Naive thymus-derived CD4-positive, alpha-beta T cell (primary cell): Measurements from ENCODE around the gene ENTHD1. TPM values are rescaled to one million over a fixed set of nuclear protein-coding genes. Genes with fewer than 3 reads are reported as not detected.

Experiments used
- ATAC-seq: fragments of 150-1000 bp; cut with Tn5 transposase; 2 replicates; pipeline ENCODE4 v1.10.0; 2021; ENCODE audit warnings: mild to moderate bottlenecking, moderate library complexity
- CTCF ChIA-PET: fragments of 350-600 bp; sonication (Branson Sonifier 250); formaldehyde crosslinking; loops from one replicate; lab custom pipeline; 2021; ENCODE audit warnings: antibody characterized with exemption; lab: Charles Lee
- POLR2A ChIA-PET: fragments of 350-600 bp; sonication (Branson Sonifier 250); formaldehyde crosslinking; loops from one replicate; lab custom pipeline; 2021; ENCODE audit warnings: antibody characterized with exemption, inconsistent platforms; lab: Charles Lee
- DNase-seq, 9 donors: peaks; one replicate each; pipeline versions ENCODE4 v3.0.0 to v3.0.0-alpha.2; 2020 to 2022; ENCODE audit warnings: mixed read lengths in 1 of 9
- H3K27ac ChIP-seq: one replicate; pipeline ENCODE4 v1.7.0; 2013; ENCODE audit warnings: mild to moderate bottlenecking, low read depth, low read length, moderate library complexity
- H3K27me3 ChIP-seq, 2 donors: one replicate each; pipeline ENCODE4 v1.7.0; 2013; ENCODE audit warnings: low read length in 2 of 2, mild to moderate bottlenecking in 2 of 2, moderate library complexity in 2 of 2; ENCODE audit not compliant: control insufficient read depth in 2 of 2, insufficient read depth in 2 of 2
- H3K36me3 ChIP-seq, 3 experiments: 1 replicate in 2 of 3; 2 replicates in 1 of 3; pipeline ENCODE4 v1.7.0; 2013; ENCODE audit warnings: low read length in 3 of 3, mild to moderate bottlenecking in 3 of 3, moderate library complexity in 1 of 3; ENCODE audit not compliant: insufficient read depth in 3 of 3, control insufficient read depth in 2 of 3
- H3K4me1 ChIP-seq, 2 donors: one replicate each; pipeline ENCODE4 v1.7.0; 2013; ENCODE audit warnings: low read length in 2 of 2, mild to moderate bottlenecking in 2 of 2, moderate library complexity in 1 of 2; ENCODE audit not compliant: control insufficient read depth in 2 of 2, insufficient read depth in 2 of 2
- H3K4me3 ChIP-seq: 2 replicates; pipeline ENCODE4 v1.7.0; 2013; ENCODE audit warnings: mild to moderate bottlenecking, low read length
- H3K9me3 ChIP-seq, 3 experiments: 1 replicate in 2 of 3; 2 replicates in 1 of 3; pipeline ENCODE4 v1.7.0; 2013; ENCODE audit warnings: low read length in 3 of 3; ENCODE audit not compliant: control insufficient read depth in 2 of 3
- H3K27ac Mint-ChIP-seq, 9 donors: one replicate each; pipeline ENCODE4 v1.8.0; 2020 to 2022; ENCODE audit warnings: mixed read lengths in 9 of 9, mild to moderate bottlenecking in 8 of 9, moderate library complexity in 5 of 9, inconsistent platforms in 2 of 9
- H3K27me3 Mint-ChIP-seq, 5 donors: one replicate each; pipeline ENCODE4 v1.8.0; 2021 to 2022; ENCODE audit warnings: mixed read lengths in 5 of 5, mild to moderate bottlenecking in 1 of 5
- H3K36me3 Mint-ChIP-seq, 5 donors: one replicate each; pipeline ENCODE4 v1.8.0; 2020 to 2022; ENCODE audit warnings: mixed read lengths in 5 of 5, mild to moderate bottlenecking in 3 of 5, inconsistent platforms in 1 of 5
- H3K4me1 Mint-ChIP-seq, 7 donors: one replicate each; pipeline ENCODE4 v1.8.0; 2020 to 2022; ENCODE audit warnings: mixed read lengths in 7 of 7, mild to moderate bottlenecking in 3 of 7, inconsistent platforms in 1 of 7
- H3K4me3 Mint-ChIP-seq, 10 donors: one replicate each; pipeline ENCODE4 v1.8.0; 2020 to 2022; ENCODE audit warnings: mild to moderate bottlenecking in 10 of 10, mixed read lengths in 10 of 10, moderate library complexity in 6 of 10, inconsistent platforms in 2 of 10
- H3K9me3 Mint-ChIP-seq, 11 donors: one replicate each; pipeline ENCODE4 v1.8.0; 2020 to 2022; ENCODE audit warnings: mixed read lengths in 11 of 11, mild to moderate bottlenecking in 4 of 11, inconsistent platforms in 1 of 11, moderate library complexity in 1 of 11
- intact Hi-C, 2 donors: fragments of 100-400 bp; cut with micrococcal nuclease; formaldehyde crosslinking; loops; one replicate each; pipeline ENCODE4 v1.15.1; 2023
- polyA plus RNA-seq, 2 donors: library from polyadenylated mRNA; unstranded; fragments of 300-500 nt; fragmentation: Illumina TruSeq; gene quantifications; one replicate each; pipeline ENCODE4 v1.2.3, GENCODE V29; 2021
- total RNA-seq, 6 experiments: library from RNA in 5 of 6; stranded (reverse) in 5 of 6; gene quantifications; 1 replicate in 5 of 6; 2 replicates in 1 of 6; pipeline ENCODE4 v1.2.3 and lab custom pipeline; 2021 to 2026

The ENTHD1 gene
- total and polyA plus RNA-seq, 7 experiments from 2014 or later: 0.12 to 0.60 (median 0.24) TPM; not detected in 2

- no peak overlapping the region for H3K27ac ChIP-seq
- Mint-ChIP-seq H3K4me3 (no peak overlapping the region), H3K27me3 (peaks cover 0 to 50% (median 0%) of the 10 kb centered on the region in 5 donors), H3K27ac (no peak overlapping the region), H3K9me3 (peaks cover 0 to 3% (median 0%) of the 10 kb centered on the region in 11 donors), H3K36me3 (no peaks in the 10 kb centered on the region), H3K4me1 (peaks cover 9 to 30% (median 21%) of the 10 kb centered on the region in 7 donors)
- H3K36me3 ChIP-seq: no peaks in the 10 kb centered on the region
- ATAC-seq: no peak
- ChIA-PET CTCF (interaction anchor here (0.8 kb wide), 1 partner anchor 648 kb away, joined by 3 read pairs; no protein-coding TSS in a partner anchor), POLR2A (no interaction called here)
- no peaks in the 10 kb centered on the region for H3K9me3 ChIP-seq
- no peak for DNase-seq
- intact Hi-C loops: loop anchor here in 1 of 2 donors (10.0 kb wide), 1 partner anchor 111 kb away; no protein-coding TSS in a partner anchor
- H3K4me1 ChIP-seq: peaks cover 0 to 9% of the 10 kb centered on the region in 2 donors
- no peak overlapping the region for H3K4me3 ChIP-seq
- H3K27me3 ChIP-seq: no peaks in the 10 kb centered on the region
These were observed 60.0 kb downstream of the ENTHD1 start for GRCh38 chr22:39833610-39834009.

GRCh38 chr22:39833093-39833492 lies 60.5 kb downstream of the ENTHD1 start:
- peak overlapping the region in 6 of 10 donors; percentile 52 to 71 (median 62) for H3K4me3 Mint-ChIP-seq
- POLR2A ChIA-PET: interaction anchor here (0.8 kb wide), 1 partner anchor 90 kb away, joined by 3 read pairs; no protein-coding TSS in a partner anchor
- CTCF ChIA-PET: interaction anchor here (1.3 kb wide), 1 partner anchor 191 kb away, joined by 4 read pairs; no protein-coding TSS in a partner anchor

GRCh38 chr22:39832627-39833074 lies 60.9 kb downstream of the ENTHD1 start:
- ATAC-seq (no peak), DNase-seq (peak in 3 of 9 donors; percentile 10 to 14 (median 11))
- no peaks in the 10 kb centered on the region for H3K36me3 ChIP-seq
- no peaks in the 10 kb centered on the region for H3K27me3 ChIP-seq
- H3K4me3 ChIP-seq: no peak overlapping the region
- Mint-ChIP-seq H3K4me3 (peak overlapping the region in 9 of 10 donors; percentile 4 to 77 (median 60)), H3K4me1 (peaks cover 9 to 33% (median 21%) of the 10 kb centered on the region in 7 donors), H3K27ac (peak overlapping the region in 5 of 9 donors; percentile 8 to 68 (median 37)), H3K27me3 (peaks cover 0 to 54% (median 0%) of the 10 kb centered on the region in 5 donors), H3K9me3 (peaks cover 0 to 3% (median 0%) of the 10 kb centered on the region in 11 donors), H3K36me3 (no peaks in the 10 kb centered on the region)
- intact Hi-C loops: loop anchor here in 1 of 2 donors (10.0 kb wide), 1 partner anchor 112 kb away; no protein-coding TSS in a partner anchor
- no peaks in the 10 kb centered on the region for H3K9me3 ChIP-seq
- peak overlapping the region; percentile 26 for H3K27ac ChIP-seq
- H3K4me1 ChIP-seq: peaks cover 0 to 9% of the 10 kb centered on the region in 2 donors
- ChIA-PET CTCF (interaction anchor here (1.3 kb wide), 1 partner anchor 191 kb away, joined by 4 read pairs; no protein-coding TSS in a partner anchor), POLR2A (interaction anchor here (0.5 to 0.8 kb wide), 2 partner anchors 91 to 95 kb away, joined by 3 to 5 read pairs; no protein-coding TSS in a partner anchor)

More at GRCh38 chr22:39833093-39833492, 60.5 kb downstream of the ENTHD1 start:
- Mint-ChIP-seq H3K4me1 (peaks cover 9 to 33% (median 21%) of the 10 kb centered on the region in 7 donors), H3K27ac (peak overlapping the region in 4 of 9 donors; percentile 8 to 68 (median 26)), H3K9me3 (peaks cover 0 to 3% (median 0%) of the 10 kb centered on the region in 11 donors), H3K36me3 (no peaks in the 10 kb centered on the region), H3K27me3 (peaks cover 0 to 53% (median 0%) of the 10 kb centered on the region in 5 donors)
- Histone ChIP-seq H3K27me3 (no peaks in the 10 kb centered on the region), H3K4me1 (peaks cover 0 to 9% of the 10 kb centered on the region in 2 donors), H3K27ac (no peak overlapping the region), H3K4me3 (no peak overlapping the region), H3K9me3 (no peaks in the 10 kb centered on the region), H3K36me3 (no peaks in the 10 kb centered on the region)
- no peak for ATAC-seq
- DNase-seq: no peak
- intact Hi-C loops: loop anchor here in 1 of 2 donors (10.0 kb wide), 1 partner anchor 112 kb away; no protein-coding TSS in a partner anchor

- no peak overlapping the region for H3K4me3 ChIP-seq
- H3K4me3 Mint-ChIP-seq: no peak overlapping the region
- DNase-seq (no peak), ATAC-seq (no peak)
- peaks cover 0 to 2% (median 0%) of the 10 kb centered on the region in 11 donors for H3K9me3 Mint-ChIP-seq
- peaks cover 0 to 21% (median 6%) of the 10 kb centered on the region in 7 donors for H3K4me1 Mint-ChIP-seq
- H3K27me3 Mint-ChIP-seq: peaks cover 0 to 24% (median 0%) of the 10 kb centered on the region in 5 donors
- ChIA-PET CTCF (no interaction called here), POLR2A (no interaction called here)
- peaks cover 0 to 5% (median 0%) of the 10 kb centered on the region in 5 donors for H3K36me3 Mint-ChIP-seq
- intact Hi-C loops: no loop called here
- H3K27me3 ChIP-seq: no peaks in the 10 kb centered on the region
- H3K4me1 ChIP-seq: no peaks in the 10 kb centered on the region
- H3K9me3 ChIP-seq: no peaks in the 10 kb centered on the region
- H3K27ac ChIP-seq: no peak overlapping the region
- H3K27ac Mint-ChIP-seq: no peak overlapping the region
- no peaks in the 10 kb centered on the region for H3K36me3 ChIP-seq
These were observed 67.9 kb downstream of the ENTHD1 start for GRCh38 chr22:39825661-39826102.

GRCh38 chr22:39821008-39821407 lies 72.6 kb downstream of the ENTHD1 start:
- Mint-ChIP-seq H3K27ac (no peak overlapping the region), H3K27me3 (peaks cover 0 to 37% (median 0%) of the 10 kb centered on the region in 5 donors), H3K9me3 (peaks cover 0 to 2% (median 0%) of the 10 kb centered on the region in 11 donors), H3K4me1 (peaks cover 0 to 12% (median 0%) of the 10 kb centered on the region in 7 donors), H3K36me3 (peaks cover 0 to 5% (median 0%) of the 10 kb centered on the region in 5 donors), H3K4me3 (no peak overlapping the region)
- Histone ChIP-seq H3K27me3 (peaks cover 0 to 4% of the 10 kb centered on the region in 2 donors), H3K4me1 (no peaks in the 10 kb centered on the region), H3K4me3 (no peak overlapping the region), H3K9me3 (no peaks in the 10 kb centered on the region), H3K27ac (no peak overlapping the region), H3K36me3 (no peaks in the 10 kb centered on the region)
- ATAC-seq (no peak), DNase-seq (no peak)
- CTCF ChIA-PET: no interaction called here
- intact Hi-C loops: no loop called here
- POLR2A ChIA-PET: no interaction called here

- H3K36me3 ChIP-seq: no peaks in the 10 kb centered on the region
- peaks cover 0 to 5% (median 0%) of the 10 kb centered on the region in 5 donors for H3K36me3 Mint-ChIP-seq
- DNase-seq (no peak), ATAC-seq (no peak)
- H3K27me3 ChIP-seq: peaks cover 0 to 4% of the 10 kb centered on the region in 2 donors
- POLR2A ChIA-PET: interaction anchor here (0.6 kb wide), 1 partner anchor 286 kb away, joined by 3 read pairs; no protein-coding TSS in a partner anchor
- intact Hi-C loops: no loop called here
- H3K4me1 Mint-ChIP-seq: peaks cover 0 to 8% (median 0%) of the 10 kb centered on the region in 7 donors
- H3K9me3 Mint-ChIP-seq: peaks cover 0 to 2% (median 0%) of the 10 kb centered on the region in 11 donors
- peaks cover 0 to 42% (median 0%) of the 10 kb centered on the region in 5 donors for H3K27me3 Mint-ChIP-seq
- no peak overlapping the region for H3K27ac Mint-ChIP-seq
- no peak overlapping the region for H3K4me3 ChIP-seq
- H3K27ac ChIP-seq: no peak overlapping the region
- H3K9me3 ChIP-seq: no peaks in the 10 kb centered on the region
- CTCF ChIA-PET: no interaction called here
- H3K4me1 ChIP-seq: no peaks in the 10 kb centered on the region
- H3K4me3 Mint-ChIP-seq: no peak overlapping the region
These were observed 73.3 kb downstream of the ENTHD1 start for GRCh38 chr22:39820256-39820655.
